ENCODE results near the gene USH2A.

- TF ChIP-seq, protein P1, sequence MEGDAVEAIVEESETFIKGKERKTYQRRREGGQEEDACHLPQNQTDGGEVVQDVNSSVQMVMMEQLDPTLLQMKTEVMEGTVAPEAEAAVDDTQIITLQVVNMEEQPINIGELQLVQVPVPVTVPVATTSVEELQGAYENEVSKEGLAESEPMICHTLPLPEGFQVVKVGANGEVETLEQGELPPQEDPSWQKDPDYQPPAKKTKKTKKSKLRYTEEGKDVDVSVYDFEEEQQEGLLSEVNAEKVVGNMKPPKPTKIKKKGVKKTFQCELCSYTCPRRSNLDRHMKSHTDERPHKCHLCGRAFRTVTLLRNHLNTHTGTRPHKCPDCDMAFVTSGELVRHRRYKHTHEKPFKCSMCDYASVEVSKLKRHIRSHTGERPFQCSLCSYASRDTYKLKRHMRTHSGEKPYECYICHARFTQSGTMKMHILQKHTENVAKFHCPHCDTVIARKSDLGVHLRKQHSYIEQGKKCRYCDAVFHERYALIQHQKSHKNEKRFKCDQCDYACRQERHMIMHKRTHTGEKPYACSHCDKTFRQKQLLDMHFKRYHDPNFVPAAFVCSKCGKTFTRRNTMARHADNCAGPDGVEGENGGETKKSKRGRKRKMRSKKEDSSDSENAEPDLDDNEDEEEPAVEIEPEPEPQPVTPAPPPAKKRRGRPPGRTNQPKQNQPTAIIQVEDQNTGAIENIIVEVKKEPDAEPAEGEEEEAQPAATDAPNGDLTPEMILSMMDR (IDR thresholded peaks at IDR 0.05) = no peak
- no peak for TF ChIP-seq POLR2A (IDR thresholded peaks at IDR 0.05)
These were observed 32.3 kb downstream of the USH2A start for GRCh38 chr1:216390956-216391355.
